Measurements from ENCODE around the gene SLC39A13.

DNA sequence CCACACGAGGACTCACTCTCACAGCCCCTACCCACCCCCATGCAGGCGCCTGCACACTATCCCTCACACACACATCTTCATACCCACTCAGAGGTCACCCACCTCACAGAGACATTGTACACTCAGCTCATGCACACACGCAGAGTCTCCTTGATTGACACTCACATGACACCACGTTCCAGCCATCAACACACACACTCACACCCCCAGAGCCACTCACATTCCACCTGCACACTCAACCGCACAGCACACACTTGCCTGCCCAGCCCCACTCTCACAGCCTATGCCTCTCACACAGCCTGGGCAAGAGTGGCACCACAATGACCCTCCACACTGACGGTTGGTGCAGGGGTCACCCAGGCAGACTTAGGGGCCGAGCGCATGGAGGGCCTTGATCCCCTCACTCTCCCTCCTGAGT, 32.3 kb upstream of the SLC39A13 start:
- TF ChIP-seq, protein P1, sequence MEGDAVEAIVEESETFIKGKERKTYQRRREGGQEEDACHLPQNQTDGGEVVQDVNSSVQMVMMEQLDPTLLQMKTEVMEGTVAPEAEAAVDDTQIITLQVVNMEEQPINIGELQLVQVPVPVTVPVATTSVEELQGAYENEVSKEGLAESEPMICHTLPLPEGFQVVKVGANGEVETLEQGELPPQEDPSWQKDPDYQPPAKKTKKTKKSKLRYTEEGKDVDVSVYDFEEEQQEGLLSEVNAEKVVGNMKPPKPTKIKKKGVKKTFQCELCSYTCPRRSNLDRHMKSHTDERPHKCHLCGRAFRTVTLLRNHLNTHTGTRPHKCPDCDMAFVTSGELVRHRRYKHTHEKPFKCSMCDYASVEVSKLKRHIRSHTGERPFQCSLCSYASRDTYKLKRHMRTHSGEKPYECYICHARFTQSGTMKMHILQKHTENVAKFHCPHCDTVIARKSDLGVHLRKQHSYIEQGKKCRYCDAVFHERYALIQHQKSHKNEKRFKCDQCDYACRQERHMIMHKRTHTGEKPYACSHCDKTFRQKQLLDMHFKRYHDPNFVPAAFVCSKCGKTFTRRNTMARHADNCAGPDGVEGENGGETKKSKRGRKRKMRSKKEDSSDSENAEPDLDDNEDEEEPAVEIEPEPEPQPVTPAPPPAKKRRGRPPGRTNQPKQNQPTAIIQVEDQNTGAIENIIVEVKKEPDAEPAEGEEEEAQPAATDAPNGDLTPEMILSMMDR (IDR thresholded peaks at IDR 0.05), result no peak
- TF ChIP-seq POLR2A (IDR thresholded peaks at IDR 0.05), result no peak

Measured in vagina (tissue), 2 donors.